Hypothalamus (tissue), 51 donors: ENCODE data around the gene CPOX.
"Not testable (repeated sequence)": the region's sequence is repeated elsewhere in the genome, so short reads cannot be mapped to it uniquely, and the experiment has no call there.

Source experiments
- DNase-seq, 51 donors: peaks; one replicate each; lab custom pipeline; 2025; lab: John Stamatoyannopoulos, UW

Gene CPOX

GRCh38 chr3:98565237-98565643 is 28.2 kb downstream of the CPOX start:
- no peak for DNase-seq

GRCh38 chr3:98564282-98565005 is 29.0 kb downstream of the CPOX start:
- no peak for DNase-seq

- no peak for DNase-seq
Measured at GRCh38 chr3:98563661-98564281, 29.6 kb downstream of the CPOX start.

DNA sequence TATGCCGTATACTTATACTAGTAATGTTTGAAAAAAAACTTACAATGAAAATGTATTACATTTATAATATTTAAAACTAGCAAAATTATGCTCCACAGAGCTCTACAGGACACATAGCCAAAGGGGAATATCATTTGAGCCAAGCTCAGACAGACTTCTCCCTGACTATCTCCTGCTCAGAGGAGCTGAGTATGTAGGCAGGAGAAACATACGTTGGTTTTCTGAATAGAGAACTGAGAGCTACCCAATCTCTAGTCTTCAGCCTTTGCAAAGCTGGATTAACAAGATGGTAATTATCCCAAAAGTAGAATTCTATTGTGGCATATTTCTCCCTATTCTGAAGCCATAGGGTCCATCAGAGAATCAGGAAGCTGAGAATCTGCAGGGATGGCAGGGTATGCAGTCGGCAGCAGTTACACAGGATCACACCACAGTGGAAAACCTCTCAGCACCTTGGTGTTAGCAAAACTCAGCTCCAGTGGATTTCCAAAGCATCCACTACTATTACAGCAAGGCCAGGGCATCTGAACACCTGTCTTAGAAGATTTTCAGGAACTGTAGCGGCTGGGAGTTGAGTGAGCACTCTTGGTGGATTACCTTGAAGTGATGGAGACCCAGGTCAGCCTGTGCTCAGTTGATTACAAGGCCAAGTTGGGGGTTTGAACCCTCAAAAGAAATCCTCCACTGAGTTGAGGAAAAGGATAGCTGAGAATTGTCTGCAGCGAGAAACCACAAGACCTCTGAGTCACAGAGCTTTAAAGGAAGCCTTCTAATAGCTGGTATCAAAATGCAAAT is 31.5 kb downstream of the CPOX start:
- DNase-seq, result no peak

DNA sequence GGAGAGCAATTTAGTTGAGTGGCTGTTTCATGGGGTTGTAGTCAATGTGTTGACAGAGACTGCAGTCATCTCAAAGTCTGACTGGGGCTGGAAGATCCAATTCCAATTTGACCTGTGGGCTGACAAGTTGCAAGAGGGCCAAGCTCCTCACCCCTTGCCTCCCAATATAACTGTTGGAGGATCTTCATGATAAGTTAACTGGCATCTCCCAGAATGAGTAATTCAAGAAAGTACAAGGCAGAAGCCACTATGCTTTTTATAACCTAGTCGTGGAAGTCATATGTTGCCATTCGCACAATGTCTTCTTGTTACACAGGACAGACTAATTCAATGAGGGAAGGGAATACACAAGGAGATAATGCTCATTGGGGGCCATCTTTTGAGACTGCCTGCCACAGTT is 32.5 kb downstream of the CPOX start:
- DNase-seq, result no peak

GRCh38 chr3:98559769-98560168 is 33.6 kb downstream of the CPOX start:
- DNase-seq, result not testable (repeated sequence)

GRCh38 chr3:98558100-98558827 is 35.1 kb downstream of the CPOX start:
- DNase-seq, result no peak

- DNase-seq, result no peak
Measured at GRCh38 chr3:98557324-98558010, 35.9 kb downstream of the CPOX start.

- no peak for DNase-seq
Measured at GRCh38 chr3:98556164-98557130, 37.0 kb downstream of the CPOX start.

GRCh38 chr3:98555025-98555379 is 38.4 kb downstream of the CPOX start:
- no peak for DNase-seq

DNA sequence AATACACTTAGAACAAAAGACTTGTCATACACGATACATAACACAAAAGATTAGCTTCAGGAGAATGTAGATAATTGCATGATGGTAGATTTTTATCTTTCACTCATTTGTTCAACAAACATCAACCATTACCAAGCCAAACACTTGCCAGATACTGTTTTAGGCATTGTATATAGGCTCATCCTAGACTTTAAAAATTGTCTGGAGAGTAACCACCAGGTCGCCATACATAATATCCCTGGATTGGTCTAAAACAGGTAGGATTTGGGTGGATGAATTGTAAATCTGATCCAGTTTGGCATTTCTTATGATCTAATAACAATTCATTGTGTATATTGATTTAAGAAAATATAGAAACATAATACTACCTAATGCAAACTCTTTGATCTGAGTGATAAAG is 38.8 kb downstream of the CPOX start:
- no peak for DNase-seq

DNA sequence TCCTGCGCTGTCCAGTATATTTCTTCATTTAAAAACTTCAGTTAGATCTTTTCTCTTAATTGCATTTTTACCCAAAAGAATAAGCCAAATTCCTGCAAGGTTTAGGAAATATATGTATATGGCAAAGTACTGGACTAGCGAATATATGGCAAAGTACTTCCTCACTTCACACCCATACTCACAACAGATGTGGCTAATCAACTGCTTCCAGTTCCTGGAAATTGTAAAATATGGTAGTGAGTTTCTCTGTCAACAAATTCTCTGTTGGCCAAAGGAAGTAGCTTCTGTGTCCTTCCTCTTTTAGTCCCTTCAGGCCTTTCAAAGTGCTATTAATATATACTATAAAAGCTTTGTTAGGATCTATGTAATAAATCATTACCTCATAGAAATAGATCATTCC is 39.7 kb downstream of the CPOX start:
- DNase-seq, result no peak

DNA sequence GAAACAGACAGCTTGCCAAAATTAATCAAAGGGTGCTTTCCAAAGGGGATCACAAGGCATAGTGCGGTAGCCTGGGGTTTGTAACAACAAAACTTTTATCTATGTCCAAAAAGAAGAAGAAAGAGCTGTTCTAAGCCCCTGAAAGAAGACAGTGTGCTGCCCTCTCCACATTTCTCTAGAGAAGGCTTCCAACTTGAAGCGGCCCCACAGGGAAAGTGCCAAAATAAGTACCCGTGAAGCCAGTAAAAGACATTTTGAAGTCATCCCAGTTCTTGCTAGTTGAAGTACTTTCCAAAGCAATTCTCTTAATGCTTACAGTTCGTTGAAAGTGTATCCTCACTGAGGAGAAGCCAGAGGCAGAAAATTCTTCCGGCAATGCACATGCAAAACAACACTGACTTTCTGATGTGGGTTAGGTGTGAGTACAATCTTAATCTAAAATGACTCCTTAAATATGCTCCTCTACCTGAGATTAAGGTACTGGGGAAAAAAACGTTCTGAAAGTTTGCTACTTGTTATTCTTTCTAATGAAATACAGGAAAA is 40.3 kb downstream of the CPOX start:
- no peak for DNase-seq

DNA sequence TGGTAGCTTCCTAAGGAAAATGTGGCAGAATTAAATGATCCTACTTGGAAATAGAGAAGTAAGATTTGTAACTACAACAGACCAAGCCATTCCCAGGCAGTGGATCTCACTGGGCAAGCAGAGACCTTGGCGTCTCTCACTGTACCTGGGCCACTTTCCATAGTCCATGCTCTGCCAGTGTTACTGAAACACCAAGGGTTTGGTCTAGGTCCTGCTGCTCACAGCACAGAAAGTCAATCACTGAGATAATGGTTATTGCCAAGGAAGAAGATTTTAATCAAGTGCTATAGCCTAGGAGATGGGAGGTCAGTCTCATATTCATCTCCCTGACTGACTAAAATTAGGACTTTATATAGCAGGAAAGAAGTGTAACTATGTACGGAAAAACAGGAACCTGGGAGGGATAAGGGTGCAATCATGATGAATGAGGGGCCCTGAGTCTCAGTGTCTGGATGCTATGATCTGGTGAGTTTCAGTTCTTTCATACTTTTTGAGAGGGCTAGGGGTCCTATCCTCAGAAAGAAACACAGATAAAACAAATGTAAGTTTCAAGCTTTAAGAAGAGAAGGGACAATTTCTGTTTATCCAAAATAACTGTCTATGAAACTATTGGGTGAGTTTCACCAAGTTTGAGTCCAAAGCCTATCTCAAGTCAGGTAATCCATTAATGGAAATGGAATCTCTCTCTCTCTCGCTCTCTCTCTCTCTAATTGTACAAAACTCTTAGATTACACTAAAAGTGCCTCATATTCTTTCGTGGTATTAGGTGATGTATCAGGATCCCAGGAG is 41.0 kb downstream of the CPOX start:
- DNase-seq, result no peak

DNA sequence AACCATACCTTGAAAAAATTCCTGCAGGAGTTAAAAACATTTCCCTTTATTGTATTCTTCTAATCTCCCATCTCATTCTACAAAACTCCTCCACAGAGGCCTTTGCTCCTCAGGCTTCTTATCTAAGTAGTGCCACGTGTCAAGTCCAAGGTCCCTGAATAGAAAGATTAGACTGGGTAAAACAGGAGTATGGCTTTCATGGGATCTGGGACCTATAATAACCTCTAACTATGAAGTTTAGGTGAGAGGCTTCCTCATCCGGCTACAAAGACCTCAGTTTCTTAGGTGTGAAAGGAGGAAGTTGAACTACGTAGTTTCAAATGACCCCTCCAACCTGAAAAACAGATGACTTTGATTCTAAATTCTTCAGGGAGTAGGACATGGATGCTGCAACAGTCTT is 41.7 kb downstream of the CPOX start:
- no peak for DNase-seq

- no peak for DNase-seq
Measured at GRCh38 chr3:98551236-98551635, 42.2 kb downstream of the CPOX start.

GRCh38 chr3:98550833-98551232 is 42.6 kb downstream of the CPOX start:
- no peak for DNase-seq

- DNase-seq, result no peak
Measured at GRCh38 chr3:98548544-98548943, 44.9 kb downstream of the CPOX start.
